WI38 (cell line): ENCODE measurements around the gene LRPAP1.

ENCODE experiments used
- H3K4me3 ChIP-seq: 2 replicates; pipeline ENCODE4 v1.5.1; 2011; ENCODE audit warnings: low read depth, mild to moderate bottlenecking, control low read depth, low read length
- TF ChIP-seq, protein P1 (sequence below): IDR thresholded peaks from 2 replicates; pipeline ENCODE4 v1.5.1; 2012; ENCODE audit warnings: low read depth, mild to moderate bottlenecking, control low read depth, low read length

Gene LRPAP1

DNA sequence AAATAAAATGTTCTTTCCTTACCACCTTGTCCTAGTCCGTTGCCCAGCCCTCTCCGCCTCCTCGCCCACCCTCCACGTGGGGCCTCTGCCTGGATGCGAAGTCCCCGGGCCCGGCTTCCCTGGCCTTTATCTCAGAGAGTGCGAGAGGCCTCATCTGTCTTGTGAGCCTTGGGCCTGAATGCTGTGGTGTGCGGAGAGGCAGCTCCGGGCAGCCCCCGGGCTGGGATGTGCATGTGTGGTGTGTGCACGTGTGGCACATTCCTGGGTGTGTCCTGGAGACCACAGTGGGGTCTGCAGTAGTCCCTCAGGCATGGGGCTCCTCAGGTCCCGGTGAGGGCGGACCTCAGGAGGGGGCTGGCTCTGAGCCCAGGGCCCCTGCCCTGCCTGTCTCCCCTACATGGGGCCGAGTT lies 37.8 kb downstream of the LRPAP1 start:
- TF ChIP-seq, protein P1, sequence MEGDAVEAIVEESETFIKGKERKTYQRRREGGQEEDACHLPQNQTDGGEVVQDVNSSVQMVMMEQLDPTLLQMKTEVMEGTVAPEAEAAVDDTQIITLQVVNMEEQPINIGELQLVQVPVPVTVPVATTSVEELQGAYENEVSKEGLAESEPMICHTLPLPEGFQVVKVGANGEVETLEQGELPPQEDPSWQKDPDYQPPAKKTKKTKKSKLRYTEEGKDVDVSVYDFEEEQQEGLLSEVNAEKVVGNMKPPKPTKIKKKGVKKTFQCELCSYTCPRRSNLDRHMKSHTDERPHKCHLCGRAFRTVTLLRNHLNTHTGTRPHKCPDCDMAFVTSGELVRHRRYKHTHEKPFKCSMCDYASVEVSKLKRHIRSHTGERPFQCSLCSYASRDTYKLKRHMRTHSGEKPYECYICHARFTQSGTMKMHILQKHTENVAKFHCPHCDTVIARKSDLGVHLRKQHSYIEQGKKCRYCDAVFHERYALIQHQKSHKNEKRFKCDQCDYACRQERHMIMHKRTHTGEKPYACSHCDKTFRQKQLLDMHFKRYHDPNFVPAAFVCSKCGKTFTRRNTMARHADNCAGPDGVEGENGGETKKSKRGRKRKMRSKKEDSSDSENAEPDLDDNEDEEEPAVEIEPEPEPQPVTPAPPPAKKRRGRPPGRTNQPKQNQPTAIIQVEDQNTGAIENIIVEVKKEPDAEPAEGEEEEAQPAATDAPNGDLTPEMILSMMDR: no peak
- H3K4me3 ChIP-seq: no peak overlapping the region

DNA sequence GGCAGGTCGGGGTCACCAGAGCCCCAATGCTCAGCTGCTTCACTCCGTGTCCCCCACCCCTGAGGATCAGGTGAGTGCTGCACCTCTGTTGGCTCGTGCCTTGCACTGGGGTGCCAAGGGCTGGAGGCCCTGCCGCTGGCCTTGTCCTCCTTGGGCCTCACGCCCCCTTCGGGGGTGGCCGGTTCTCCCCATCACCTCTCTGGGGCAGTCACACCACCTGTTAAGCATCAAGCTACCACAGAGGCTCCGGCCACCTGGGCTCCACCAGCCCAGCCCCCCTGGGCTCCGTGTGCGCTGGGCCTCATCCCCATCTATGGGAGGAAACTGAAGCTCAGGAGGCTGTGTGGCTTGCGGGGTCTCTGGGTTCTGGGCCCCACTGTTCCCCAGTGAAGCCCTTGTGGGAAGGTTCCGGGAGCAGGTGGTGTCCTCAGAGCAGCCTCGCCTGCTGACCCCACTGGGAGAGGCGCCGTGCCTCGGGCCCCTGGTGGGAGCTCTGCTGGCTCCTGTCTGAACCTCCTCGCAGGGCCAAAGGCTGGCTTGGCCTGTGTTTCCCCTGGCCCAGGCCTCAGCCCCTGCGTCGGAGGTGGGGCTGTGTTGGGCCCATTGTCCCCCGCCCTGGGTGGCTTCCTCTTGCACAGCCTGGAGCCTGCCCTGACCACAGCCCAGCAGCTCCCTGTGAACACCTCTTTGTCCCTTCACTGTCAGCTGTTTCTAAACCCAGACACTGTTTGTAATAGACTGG lies 38.3 kb downstream of the LRPAP1 start:
- TF ChIP-seq, protein P1: no peak
- H3K4me3 ChIP-seq: no peak overlapping the region

DNA sequence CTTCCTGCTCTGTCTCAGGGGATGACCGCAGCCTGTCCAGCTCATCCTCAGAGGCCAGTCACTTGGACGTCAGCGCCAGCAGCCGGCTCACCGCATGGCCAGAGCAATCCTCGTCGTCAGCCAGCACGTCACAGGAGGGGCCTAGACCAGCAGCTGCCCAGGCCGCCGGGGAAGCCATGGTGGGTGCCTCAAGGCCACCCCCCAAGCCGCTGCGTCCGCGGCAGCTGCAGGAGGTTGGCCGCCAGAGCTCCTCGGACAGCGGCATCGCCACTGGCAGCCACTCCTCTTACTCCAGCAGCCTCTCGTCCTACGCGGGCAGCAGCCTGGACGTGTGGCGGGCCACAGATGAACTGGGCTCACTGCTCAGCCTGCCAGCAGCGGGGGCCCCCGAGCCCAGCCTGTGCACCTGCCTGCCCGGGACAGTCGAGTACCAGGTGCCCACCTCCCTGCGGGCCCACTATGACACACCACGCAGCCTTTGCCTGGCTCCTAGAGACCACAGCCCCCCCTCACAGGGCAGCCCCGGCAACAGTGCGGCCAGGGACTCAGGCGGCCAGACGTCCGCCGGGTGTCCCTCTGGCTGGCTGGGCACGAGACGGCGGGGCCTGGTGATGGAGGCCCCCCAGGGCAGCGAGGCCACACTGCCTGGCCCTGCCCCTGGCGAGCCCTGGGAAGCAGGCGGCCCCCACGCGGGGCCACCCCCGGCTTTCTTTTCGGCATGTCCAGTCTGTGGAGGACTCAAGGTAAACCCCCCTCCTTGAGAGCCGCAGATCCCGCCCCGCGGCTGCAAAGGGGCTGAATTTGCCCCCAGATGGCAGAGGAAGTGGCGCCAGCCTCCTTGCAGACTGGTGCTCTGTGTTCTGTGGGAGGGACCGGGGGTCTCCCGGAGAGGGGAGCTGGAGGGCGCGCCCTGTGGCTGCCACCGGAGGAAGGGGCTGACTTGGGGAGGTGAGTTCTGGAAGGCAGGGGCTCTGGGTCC lies 39.2 kb downstream of the LRPAP1 start:
- H3K4me3 ChIP-seq: no peak overlapping the region
- TF ChIP-seq, protein P1: no peak

DNA sequence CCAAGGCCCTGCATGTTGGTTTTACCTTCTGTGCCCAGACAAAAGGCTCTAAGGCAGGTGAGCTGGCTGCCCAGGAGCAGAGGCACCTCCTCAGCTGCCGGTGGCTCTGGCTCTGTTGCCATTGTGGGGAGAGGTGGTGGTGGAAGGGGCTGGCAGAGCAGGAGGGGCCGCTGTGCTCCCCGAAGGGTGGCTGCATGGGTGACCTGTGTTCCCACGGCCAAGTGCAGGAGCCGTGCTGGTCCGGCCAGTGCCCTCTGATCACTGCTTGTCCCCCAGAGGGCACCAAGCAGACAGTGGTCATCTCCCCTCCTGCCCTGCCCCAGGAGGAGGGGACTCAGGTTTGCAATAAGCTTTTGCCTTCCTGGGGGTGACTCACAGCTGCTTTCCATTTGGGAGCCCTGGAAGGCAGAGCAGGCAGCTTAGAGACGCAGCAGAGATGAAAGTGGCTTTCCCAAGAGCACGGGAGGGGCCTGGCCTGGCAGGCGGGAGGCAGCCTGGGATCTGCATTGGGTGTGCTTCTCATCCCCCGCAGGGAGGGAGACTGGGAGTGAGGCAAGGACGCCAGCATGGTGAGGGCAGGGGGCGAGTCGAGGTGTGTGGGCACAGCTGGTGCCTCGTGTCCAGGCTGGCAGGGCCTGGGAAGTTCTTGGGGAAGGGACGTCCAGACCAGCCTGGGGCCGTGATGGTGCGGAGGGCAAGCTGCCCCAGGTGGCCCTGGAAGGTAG lies 40.4 kb downstream of the LRPAP1 start:
- TF ChIP-seq, protein P1: no peak
- no peak overlapping the region for H3K4me3 ChIP-seq

DNA sequence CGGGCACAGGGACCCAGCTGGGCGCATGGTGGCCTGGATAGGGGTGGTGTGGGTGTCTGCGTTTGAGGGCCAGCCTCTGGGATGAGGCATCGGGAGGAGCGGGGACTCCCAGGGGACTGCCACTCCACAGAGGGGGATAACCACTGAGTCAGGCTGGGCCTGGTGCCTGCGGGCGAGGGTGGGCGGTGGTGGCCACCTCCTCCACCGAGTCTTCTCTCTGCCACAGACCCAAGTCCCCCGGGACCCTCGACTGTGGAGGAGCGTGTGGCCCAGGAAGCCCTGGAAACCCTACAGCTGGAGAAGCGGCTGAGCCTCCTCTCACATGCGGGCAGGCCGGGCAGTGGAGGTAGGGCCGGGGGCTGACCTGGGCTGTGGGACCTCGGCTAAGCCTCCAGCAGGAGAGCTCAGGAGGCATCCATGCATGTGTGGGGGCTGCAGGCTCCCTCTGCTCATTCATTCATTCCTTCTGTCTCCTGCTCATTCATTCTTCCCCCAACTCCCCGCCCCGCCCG lies 42.7 kb downstream of the LRPAP1 start:
- no peak overlapping the region for H3K4me3 ChIP-seq
- TF ChIP-seq, protein P1: no peak

DNA sequence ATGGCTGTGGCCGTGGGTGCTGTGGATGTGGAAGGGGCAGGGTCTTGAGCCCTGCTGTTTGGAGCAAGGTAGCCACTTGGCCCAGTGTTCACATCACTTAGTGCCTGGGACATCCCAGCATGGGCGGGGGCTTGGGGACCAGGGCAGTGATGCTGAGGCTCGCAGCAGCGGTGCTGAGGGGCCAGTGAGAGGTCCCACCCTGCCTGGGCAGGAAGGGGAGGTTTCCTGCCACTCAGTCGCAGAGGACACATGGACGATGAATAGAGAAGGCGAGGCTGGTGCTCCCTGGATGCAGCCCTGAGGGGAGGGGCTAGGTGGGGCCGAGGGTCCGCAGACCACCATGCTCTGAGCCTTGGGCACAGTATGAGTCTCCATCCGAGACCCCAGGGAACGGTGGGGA lies 43.4 kb downstream of the LRPAP1 start:
- TF ChIP-seq, protein P1: no peak
- no peak overlapping the region for H3K4me3 ChIP-seq
